GM19395 (cell line): ENCODE data around the gene JPT1.

ENCODE experiments used
- ATAC-seq: cut with Tn5 transposase; IDR thresholded peaks from one replicate; pipeline ENCODE4 v1.9.1; 2021; ENCODE audit warnings: mild to moderate bottlenecking, moderate library complexity; ENCODE audit not compliant: unreplicated experiment

The JPT1 gene

GRCh38 chr17:75087558-75088453 is 66.5 kb downstream of the JPT1 start, which contains the start of gene SLC16A5:
Gene SLC16A5, plus strand, starts transcription at chr17:75087954. Its CDS starts 5,683 bp downstream, at chr17:75093637.
- ATAC-seq, result peak; percentile 69

- peak; percentile 17 for ATAC-seq
Observed at GRCh38 chr17:75087182-75087557, 67.1 kb downstream of the JPT1 start.

GRCh38 chr17:75086496-75087181 is 67.7 kb downstream of the JPT1 start:
- no peak for ATAC-seq
